Measurements from ENCODE around the gene SMPD4.
"Not testable (repeated sequence)": the region's sequence is repeated elsewhere in the genome, so short reads cannot be mapped to it uniquely, and the experiment has no call there.

DNA sequence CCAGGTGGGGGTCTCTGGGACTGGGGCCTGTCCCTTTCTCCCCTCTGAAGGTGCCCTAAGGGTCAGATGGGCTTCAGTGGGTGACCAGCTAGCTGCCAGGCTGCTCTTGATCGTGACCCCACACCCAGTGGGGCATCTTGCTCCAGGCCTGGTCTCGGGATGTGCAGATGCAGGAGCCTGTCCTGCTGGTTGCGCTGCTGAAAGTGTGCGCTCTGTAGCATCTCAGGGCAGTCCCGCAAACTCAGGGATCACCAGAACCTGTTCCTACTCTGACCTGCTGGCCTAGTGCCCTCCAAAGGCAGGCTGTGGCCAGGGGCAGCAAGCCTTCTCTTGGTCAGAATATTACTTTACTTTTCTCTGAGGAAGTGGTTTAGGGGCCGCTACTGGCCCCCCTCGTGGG is 40.9 kb downstream of the SMPD4 start:
- TF ChIP-seq CTCF, POLR2A (IDR thresholded peaks at IDR 0.05): not testable (repeated sequence)
